WTC11 (cell line): Measurements from ENCODE around the gene GAS6. TPM values are rescaled to one million over a fixed set of nuclear protein-coding genes. Genes with fewer than 3 reads are reported as not detected.

ENCODE experiments used
- ATAC-seq: fragments of 200-7000 bp; cut with Tn5 transposase; 2 replicates; pipeline ENCODE4 v1.10.0; 2021; ENCODE audit warnings: mild to moderate bottlenecking, moderate library complexity
- CTCF ChIA-PET: fragments of 300-600 bp; sonication (Branson Sonifier 250); formaldehyde crosslinking; loops from one replicate; lab custom pipeline; 2021; ENCODE audit warnings: antibody characterized with exemption; lab: Charles Lee
- POLR2A ChIA-PET: fragments of 350-600 bp; sonication (Branson Sonifier 250); formaldehyde crosslinking; loops from one replicate; lab custom pipeline; 2021; ENCODE audit warnings: antibody characterized with exemption; lab: Charles Lee
- DNase-seq: peaks from one replicate; pipeline ENCODE4 v3.0.0; 2021; ENCODE audit warnings: low spot score
- H3K27ac Mint-ChIP-seq: 2 replicates; pipeline ENCODE4 v1.8.0; 2021; ENCODE audit warnings: mixed read lengths
- H3K27me3 Mint-ChIP-seq: 2 replicates; pipeline ENCODE4 v1.8.0; 2021; ENCODE audit warnings: low read depth, mild to moderate bottlenecking, moderate library complexity, mixed read lengths
- H3K36me3 Mint-ChIP-seq: 2 replicates; pipeline ENCODE4 v1.8.0; 2021; ENCODE audit warnings: mixed read lengths
- H3K4me1 Mint-ChIP-seq: 2 replicates; pipeline ENCODE4 v1.8.0; 2022; ENCODE audit warnings: mixed read lengths
- H3K4me3 Mint-ChIP-seq: 2 replicates; pipeline ENCODE4 v1.8.0; 2021; ENCODE audit warnings: mild to moderate bottlenecking, moderate library complexity, mixed read lengths
- H3K9me3 Mint-ChIP-seq: 2 replicates; pipeline ENCODE4 v1.8.0; 2021; ENCODE audit warnings: mixed read lengths
- CREM ChIP-seq: sonication (generic); formaldehyde crosslinking; IDR thresholded peaks from 2 replicates; pipeline ENCODE4 v1.8.1; 2022; ENCODE audit warnings: mild to moderate bottlenecking, missing genetic modification reagents, moderate library complexity
- KAT7 ChIP-seq: sonication (generic); formaldehyde crosslinking; IDR thresholded peaks from 2 replicates; pipeline ENCODE4 v1.8.1; 2023; ENCODE audit warnings: missing genetic modification reagents, mild to moderate bottlenecking, borderline replicate concordance
- RELA ChIP-seq: sonication (generic); formaldehyde crosslinking; IDR thresholded peaks from 2 replicates; pipeline ENCODE4 v1.8.1; 2022; ENCODE audit warnings: missing genetic modification reagents, mild to moderate bottlenecking, borderline replicate concordance
- SMAD3 ChIP-seq: sonication (generic); formaldehyde crosslinking; IDR thresholded peaks from 2 replicates; pipeline ENCODE4 v1.8.0; 2022; ENCODE audit warnings: missing genetic modification reagents, mild to moderate bottlenecking, borderline replicate concordance
- SOX15 ChIP-seq: fragments of 250-450 bp; sonication (Bioruptor Pico); IDR thresholded peaks from 2 replicates; pipeline ENCODE4 v1.9.0; 2021; ENCODE audit warnings: mild to moderate bottlenecking
- TEAD1 ChIP-seq: sonication (generic); formaldehyde crosslinking; IDR thresholded peaks from 2 replicates; pipeline ENCODE4 v1.8.0; 2022; ENCODE audit warnings: mild to moderate bottlenecking, missing genetic modification reagents
- ZNF121 ChIP-seq: sonication (generic); formaldehyde crosslinking; IDR thresholded peaks from 2 replicates; pipeline ENCODE4 v1.8.0; 2023; ENCODE audit warnings: missing genetic modification reagents
- ZNF232 ChIP-seq: sonication (generic); formaldehyde crosslinking; IDR thresholded peaks from 2 replicates; pipeline ENCODE4 v1.8.0; 2022; ENCODE audit warnings: mild to moderate bottlenecking, missing genetic modification reagents
- ZNF396 ChIP-seq: fragments of 250-450 bp; sonication (Bioruptor Pico); IDR thresholded peaks from 2 replicates; pipeline ENCODE4 v1.8.0; 2021; ENCODE audit warnings: mild to moderate bottlenecking, moderate library complexity, borderline replicate concordance
- ZNF423 ChIP-seq: fragments of 250-450 bp; sonication (Bioruptor Pico); IDR thresholded peaks from 2 replicates; pipeline ENCODE4 v2.1.2; 2022; ENCODE audit warnings: mild to moderate bottlenecking, moderate library complexity
- total RNA-seq: library from RNA; stranded (reverse); gene quantifications from 3 replicates; pipeline ENCODE4 v1.2.3, GENCODE V29; 2021
- TF ChIP-seq, protein P1 (sequence below): sonication (generic); formaldehyde crosslinking; IDR thresholded peaks from 2 replicates; pipeline ENCODE4 v1.8.1; 2022; ENCODE audit warnings: mild to moderate bottlenecking, moderate library complexity, missing genetic modification reagents
- TF ChIP-seq, protein P2 (sequence below): sonication (generic); formaldehyde crosslinking; IDR thresholded peaks from 2 replicates; pipeline ENCODE4 v1.8.0; 2022; ENCODE audit warnings: mild to moderate bottlenecking, missing genetic modification reagents
- TF ChIP-seq, protein P3 (sequence below): fragments of 250-450 bp; sonication (Bioruptor Pico); IDR thresholded peaks from 2 replicates; pipeline ENCODE4 v1.9.0; 2021; ENCODE audit warnings: mild to moderate bottlenecking
- TF ChIP-seq, protein P4 (sequence below): sonication (generic); formaldehyde crosslinking; IDR thresholded peaks from 2 replicates; pipeline ENCODE4 v1.8.0; 2022; ENCODE audit warnings: mild to moderate bottlenecking, missing genetic modification reagents
- TF ChIP-seq, protein P5 (sequence below): sonication (generic); formaldehyde crosslinking; IDR thresholded peaks from 2 replicates; pipeline ENCODE4 v1.8.0; 2023; ENCODE audit warnings: missing genetic modification reagents
- TF ChIP-seq, protein P6 (sequence below): sonication (generic); formaldehyde crosslinking; IDR thresholded peaks from 2 replicates; pipeline ENCODE4 v1.8.1; 2023; ENCODE audit warnings: mild to moderate bottlenecking, missing genetic modification reagents
- TF ChIP-seq, protein P7 (sequence below): fragments of 250-450 bp; sonication (Bioruptor Pico); conservative IDR thresholded peaks from 2 replicates; pipeline ENCODE4 v1.9.0; 2021; ENCODE audit warnings: mild to moderate bottlenecking
- TF ChIP-seq, protein P8 (sequence below): sonication (generic); formaldehyde crosslinking; IDR thresholded peaks from 2 replicates; pipeline ENCODE4 v1.8.1; 2022; ENCODE audit warnings: low read depth, missing genetic modification reagents, borderline replicate concordance

GAS6 gene
- total RNA-seq, 1 experiment from 2014 or later = 29.4 TPM

DNA sequence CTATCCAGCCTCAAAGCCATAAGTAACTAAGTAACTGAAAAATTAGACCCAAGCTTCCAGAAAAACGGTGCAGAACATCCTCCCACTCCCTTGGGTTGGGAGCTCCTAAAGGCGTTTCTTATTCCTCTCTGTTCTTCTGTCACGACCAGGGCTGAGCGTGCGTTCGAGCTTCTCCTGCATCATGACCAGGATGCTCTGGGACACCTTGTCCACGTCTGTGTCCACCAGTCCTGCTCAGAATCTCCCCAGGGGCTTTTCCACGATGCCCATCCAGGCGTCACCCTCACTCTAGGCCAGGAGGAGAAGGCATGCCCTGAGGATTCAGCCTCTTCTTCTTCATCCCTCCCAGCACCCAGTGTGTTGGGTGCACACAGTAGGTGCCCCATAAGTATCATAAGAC lies 37.8 kb upstream of the GAS6 start (continued):
- TF ChIP-seq, protein P1, sequence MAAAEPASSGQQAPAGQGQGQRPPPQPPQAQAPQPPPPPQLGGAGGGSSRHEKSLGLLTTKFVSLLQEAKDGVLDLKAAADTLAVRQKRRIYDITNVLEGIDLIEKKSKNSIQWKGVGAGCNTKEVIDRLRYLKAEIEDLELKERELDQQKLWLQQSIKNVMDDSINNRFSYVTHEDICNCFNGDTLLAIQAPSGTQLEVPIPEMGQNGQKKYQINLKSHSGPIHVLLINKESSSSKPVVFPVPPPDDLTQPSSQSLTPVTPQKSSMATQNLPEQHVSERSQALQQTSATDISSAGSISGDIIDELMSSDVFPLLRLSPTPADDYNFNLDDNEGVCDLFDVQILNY (CRISPR knock-in tag) = no peak
- TF ChIP-seq, protein P2, sequence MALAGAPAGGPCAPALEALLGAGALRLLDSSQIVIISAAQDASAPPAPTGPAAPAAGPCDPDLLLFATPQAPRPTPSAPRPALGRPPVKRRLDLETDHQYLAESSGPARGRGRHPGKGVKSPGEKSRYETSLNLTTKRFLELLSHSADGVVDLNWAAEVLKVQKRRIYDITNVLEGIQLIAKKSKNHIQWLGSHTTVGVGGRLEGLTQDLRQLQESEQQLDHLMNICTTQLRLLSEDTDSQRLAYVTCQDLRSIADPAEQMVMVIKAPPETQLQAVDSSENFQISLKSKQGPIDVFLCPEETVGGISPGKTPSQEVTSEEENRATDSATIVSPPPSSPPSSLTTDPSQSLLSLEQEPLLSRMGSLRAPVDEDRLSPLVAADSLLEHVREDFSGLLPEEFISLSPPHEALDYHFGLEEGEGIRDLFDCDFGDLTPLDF (CRISPR knock-in tag) = no peak
- TF ChIP-seq, all 79 proteins: peak for 0

DNA sequence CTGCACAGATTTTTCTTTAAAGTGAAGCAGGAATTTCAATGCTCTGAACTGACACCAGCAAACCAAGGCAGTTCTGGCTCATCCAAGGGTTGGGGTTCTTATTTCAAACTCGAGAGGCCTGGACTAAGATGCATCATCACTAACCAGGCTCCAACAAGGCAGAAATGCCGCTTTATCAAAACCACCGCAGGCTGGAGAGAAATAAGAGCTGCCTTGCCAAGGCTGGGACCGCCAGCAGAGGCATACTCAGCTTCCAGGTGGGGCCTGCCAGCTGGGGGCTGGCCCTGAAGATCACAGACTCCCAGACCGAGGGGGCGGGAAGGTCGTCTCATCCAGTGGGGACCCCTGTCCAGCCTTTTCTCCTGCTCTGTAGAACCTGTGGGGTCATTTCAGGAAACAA lies 37.4 kb upstream of the GAS6 start:
- DNase-seq = no peak
- Mint-ChIP-seq H3K9me3 (peaks cover 17% of the 10 kb centered on the region), H3K4me1 (no peaks in the 10 kb centered on the region), H3K4me3 (no peak overlapping the region), H3K27me3 (no peaks in the 10 kb centered on the region), H3K36me3 (no peaks in the 10 kb centered on the region; the same call in 1 of the 2 replicates), H3K27ac (no peak overlapping the region)
- ChIA-PET POLR2A (no interaction called here), CTCF (no interaction called here)
- no peak for ATAC-seq
- TF ChIP-seq, protein P3, sequence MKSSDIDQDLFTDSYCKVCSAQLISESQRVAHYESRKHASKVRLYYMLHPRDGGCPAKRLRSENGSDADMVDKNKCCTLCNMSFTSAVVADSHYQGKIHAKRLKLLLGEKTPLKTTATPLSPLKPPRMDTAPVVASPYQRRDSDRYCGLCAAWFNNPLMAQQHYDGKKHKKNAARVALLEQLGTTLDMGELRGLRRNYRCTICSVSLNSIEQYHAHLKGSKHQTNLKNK = no peak
- TF ChIP-seq ZNF423 (CRISPR knock-in tag) (no peak), ZNF396 (CRISPR knock-in tag) (no peak), RELA (CRISPR knock-in tag) (no peak), ZNF121 (CRISPR knock-in tag) (no peak)
- TF ChIP-seq, protein P4, sequence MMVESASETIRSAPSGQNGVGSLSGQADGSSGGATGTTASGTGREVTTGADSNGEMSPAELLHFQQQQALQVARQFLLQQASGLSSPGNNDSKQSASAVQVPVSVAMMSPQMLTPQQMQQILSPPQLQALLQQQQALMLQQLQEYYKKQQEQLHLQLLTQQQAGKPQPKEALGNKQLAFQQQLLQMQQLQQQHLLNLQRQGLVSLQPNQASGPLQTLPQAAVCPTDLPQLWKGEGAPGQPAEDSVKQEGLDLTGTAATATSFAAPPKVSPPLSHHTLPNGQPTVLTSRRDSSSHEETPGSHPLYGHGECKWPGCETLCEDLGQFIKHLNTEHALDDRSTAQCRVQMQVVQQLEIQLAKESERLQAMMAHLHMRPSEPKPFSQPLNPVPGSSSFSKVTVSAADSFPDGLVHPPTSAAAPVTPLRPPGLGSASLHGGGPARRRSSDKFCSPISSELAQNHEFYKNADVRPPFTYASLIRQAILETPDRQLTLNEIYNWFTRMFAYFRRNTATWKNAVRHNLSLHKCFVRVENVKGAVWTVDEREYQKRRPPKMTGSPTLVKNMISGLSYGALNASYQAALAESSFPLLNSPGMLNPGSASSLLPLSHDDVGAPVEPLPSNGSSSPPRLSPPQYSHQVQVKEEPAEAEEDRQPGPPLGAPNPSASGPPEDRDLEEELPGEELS (CRISPR knock-in tag) = no peak
- TF ChIP-seq, protein P5, sequence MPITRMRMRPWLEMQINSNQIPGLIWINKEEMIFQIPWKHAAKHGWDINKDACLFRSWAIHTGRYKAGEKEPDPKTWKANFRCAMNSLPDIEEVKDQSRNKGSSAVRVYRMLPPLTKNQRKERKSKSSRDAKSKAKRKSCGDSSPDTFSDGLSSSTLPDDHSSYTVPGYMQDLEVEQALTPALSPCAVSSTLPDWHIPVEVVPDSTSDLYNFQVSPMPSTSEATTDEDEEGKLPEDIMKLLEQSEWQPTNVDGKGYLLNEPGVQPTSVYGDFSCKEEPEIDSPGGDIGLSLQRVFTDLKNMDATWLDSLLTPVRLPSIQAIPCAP (CRISPR knock-in tag) = no peak

DNA sequence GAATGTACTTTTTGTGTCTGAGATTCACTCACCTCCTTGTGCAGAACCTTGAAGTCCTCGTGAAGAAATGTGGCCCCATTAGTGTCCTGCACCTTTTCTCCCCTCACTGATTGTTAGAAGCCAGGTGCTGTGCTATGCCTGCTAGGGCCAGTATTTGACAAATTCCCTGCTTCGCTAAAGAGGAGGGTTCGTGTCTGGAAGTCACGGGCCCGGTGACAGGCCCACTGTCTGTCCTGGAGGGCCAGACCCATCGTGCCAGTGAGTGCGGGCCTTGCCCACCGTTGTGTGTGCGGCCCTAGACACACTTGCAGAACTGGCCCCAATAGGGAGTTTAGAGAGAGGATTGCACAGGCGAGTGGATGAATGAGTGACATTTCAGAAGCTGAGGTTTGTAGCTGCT lies 36.8 kb upstream of the GAS6 start:
- ATAC-seq = no peak
- TF ChIP-seq, protein P6, sequence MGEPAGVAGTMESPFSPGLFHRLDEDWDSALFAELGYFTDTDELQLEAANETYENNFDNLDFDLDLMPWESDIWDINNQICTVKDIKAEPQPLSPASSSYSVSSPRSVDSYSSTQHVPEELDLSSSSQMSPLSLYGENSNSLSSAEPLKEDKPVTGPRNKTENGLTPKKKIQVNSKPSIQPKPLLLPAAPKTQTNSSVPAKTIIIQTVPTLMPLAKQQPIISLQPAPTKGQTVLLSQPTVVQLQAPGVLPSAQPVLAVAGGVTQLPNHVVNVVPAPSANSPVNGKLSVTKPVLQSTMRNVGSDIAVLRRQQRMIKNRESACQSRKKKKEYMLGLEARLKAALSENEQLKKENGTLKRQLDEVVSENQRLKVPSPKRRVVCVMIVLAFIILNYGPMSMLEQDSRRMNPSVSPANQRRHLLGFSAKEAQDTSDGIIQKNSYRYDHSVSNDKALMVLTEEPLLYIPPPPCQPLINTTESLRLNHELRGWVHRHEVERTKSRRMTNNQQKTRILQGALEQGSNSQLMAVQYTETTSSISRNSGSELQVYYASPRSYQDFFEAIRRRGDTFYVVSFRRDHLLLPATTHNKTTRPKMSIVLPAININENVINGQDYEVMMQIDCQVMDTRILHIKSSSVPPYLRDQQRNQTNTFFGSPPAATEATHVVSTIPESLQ (CRISPR knock-in tag) = no peak
- TF ChIP-seq CREM = no peak
- no peak for TF ChIP-seq KAT7
- no peak for TF ChIP-seq TEAD1
- CTCF ChIA-PET = no interaction called here
- peaks cover 18% of the 10 kb centered on the region for H3K9me3 Mint-ChIP-seq
- no peaks in the 10 kb centered on the region for H3K4me1 Mint-ChIP-seq
- H3K4me3 Mint-ChIP-seq = no peak overlapping the region
- POLR2A ChIA-PET = no interaction called here
- no peaks in the 10 kb centered on the region for H3K27me3 Mint-ChIP-seq
- DNase-seq = no peak
- H3K27ac Mint-ChIP-seq = no peak overlapping the region
- no peaks in the 10 kb centered on the region; the same call in 1 of the 2 replicates for H3K36me3 Mint-ChIP-seq

DNA sequence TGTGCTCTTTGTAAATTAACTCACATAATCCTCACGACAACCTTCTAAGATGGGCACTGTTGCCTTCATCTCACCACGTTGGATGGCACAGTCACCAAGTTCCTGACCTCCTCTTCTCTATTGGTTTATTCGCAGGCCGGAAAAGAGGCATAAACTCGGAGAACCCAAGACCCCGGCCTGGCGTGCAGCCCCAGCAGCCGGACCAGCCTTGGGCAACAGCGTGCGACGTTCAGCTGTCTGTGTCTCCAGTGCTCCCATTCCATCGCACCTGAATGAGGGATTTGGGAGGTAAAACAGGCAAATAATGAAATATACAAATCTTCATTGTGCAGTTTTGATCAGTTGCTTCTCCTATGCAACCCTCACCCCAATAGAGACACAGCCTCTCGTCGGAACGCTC lies 34.5 kb upstream of the GAS6 start:
- H3K27ac Mint-ChIP-seq = no peak overlapping the region
- H3K9me3 Mint-ChIP-seq = peaks cover 35% of the 10 kb centered on the region
- no peak for DNase-seq
- no peak overlapping the region for H3K4me3 Mint-ChIP-seq
- H3K36me3 Mint-ChIP-seq = peaks cover 3% of the 10 kb centered on the region
- ATAC-seq = no peak
- TF ChIP-seq, protein P7, sequence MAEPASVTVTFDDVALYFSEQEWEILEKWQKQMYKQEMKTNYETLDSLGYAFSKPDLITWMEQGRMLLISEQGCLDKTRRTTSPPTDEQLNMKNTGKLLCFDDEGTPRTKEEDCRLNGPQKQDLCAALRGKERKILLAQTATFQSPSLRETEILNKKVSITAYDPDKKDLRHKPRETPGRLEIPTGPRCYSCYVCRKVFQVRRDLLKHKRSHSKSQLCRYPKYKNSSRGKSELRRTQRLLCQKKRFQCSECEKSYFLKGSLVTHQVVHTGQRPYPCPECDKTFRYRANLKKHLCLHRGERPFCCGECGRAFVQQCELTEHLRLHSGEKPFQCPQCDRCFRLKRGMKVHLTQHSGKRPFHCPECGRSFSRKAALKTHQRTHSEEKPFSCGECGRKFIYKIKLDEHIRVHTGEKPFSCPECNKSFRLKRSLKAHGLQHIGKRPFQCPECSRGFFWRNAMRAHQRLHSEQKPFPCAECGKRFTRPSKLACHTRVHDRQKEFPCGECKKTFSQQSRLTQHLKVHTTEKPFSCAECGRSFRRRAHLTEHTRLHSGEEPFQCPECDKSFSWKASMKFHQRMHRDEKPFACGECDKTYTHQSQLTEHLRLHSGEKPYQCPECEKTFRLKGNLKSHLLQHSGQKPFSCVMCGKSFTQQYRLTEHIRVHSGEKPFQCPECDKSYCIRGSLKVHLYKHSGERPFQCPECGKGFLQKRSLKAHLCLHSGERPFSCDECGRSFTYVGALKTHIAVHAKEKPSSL (CRISPR knock-in tag) = no peak
- TF ChIP-seq, protein P2 (CRISPR knock-in tag) = no peak
- TF ChIP-seq, protein P8, sequence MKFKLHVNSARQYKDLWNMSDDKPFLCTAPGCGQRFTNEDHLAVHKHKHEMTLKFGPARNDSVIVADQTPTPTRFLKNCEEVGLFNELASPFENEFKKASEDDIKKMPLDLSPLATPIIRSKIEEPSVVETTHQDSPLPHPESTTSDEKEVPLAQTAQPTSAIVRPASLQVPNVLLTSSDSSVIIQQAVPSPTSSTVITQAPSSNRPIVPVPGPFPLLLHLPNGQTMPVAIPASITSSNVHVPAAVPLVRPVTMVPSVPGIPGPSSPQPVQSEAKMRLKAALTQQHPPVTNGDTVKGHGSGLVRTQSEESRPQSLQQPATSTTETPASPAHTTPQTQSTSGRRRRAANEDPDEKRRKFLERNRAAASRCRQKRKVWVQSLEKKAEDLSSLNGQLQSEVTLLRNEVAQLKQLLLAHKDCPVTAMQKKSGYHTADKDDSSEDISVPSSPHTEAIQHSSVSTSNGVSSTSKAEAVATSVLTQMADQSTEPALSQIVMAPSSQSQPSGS (CRISPR knock-in tag) = no peak
- TF ChIP-seq SMAD3 = no peak
- TF ChIP-seq ZNF232 (CRISPR knock-in tag) = no peak
- no peak for TF ChIP-seq SOX15 (CRISPR knock-in tag)
- TF ChIP-seq, all 79 proteins: peak for 0
- ChIA-PET CTCF (no interaction called here), POLR2A (no interaction called here)
- peaks cover 8% of the 10 kb centered on the region; the same call in 1 of the 2 replicates for H3K27me3 Mint-ChIP-seq
- no peaks in the 10 kb centered on the region for H3K4me1 Mint-ChIP-seq
